H1 (cell line): ENCODE results near the gene ZNF423. TPM values are rescaled to one million over a fixed set of nuclear protein-coding genes. Genes with fewer than 3 reads are reported as not detected.

Source experiments
- CTCF ChIA-PET: fragments of 300-600 bp; sonication (Branson Sonifier 250); formaldehyde crosslinking; loops from one replicate; lab custom pipeline; 2021; ENCODE audit not compliant: partially characterized antibody; lab: Charles Lee
- POLR2A ChIA-PET: fragments of 300-600 bp; sonication (Branson Sonifier 250); formaldehyde crosslinking; loops from one replicate; lab custom pipeline; 2021; ENCODE audit warnings: inconsistent platforms; ENCODE audit not compliant: partially characterized antibody; lab: Charles Lee
- DNase-seq, 2 experiments: peaks; one replicate each; pipeline versions ENCODE4 v3.0.0 to v3.0.0-alpha.2; 2010 to 2022; ENCODE audit warnings: low spot score in 2 of 2, low read depth in 1 of 2, mixed read lengths in 1 of 2
- FAIRE-seq: peaks from 2 replicates; lab custom pipeline; 2011; peaks lifted over from hg19 to GRCh38; lab: Jason Lieb, UNC
- H2AFZ ChIP-seq: 2 replicates; pipeline ENCODE4 v1.8.1; 2012; ENCODE audit warnings: low read length, inconsistent platforms
- H2AK5ac ChIP-seq: 2 replicates; pipeline ENCODE4 v1.6.1; 2013; ENCODE audit warnings: low read depth, low read length
- H2BK120ac ChIP-seq: replicated peaks from 2 replicates; pipeline ENCODE3; 2013; ENCODE audit warnings: low read depth, low read length, inconsistent platforms
- H2BK12ac ChIP-seq: 2 replicates; pipeline ENCODE4 v1.6.1; 2013; ENCODE audit warnings: low read depth, low read length
- H2BK15ac ChIP-seq: 2 replicates; pipeline ENCODE4 v1.6.1; 2013; ENCODE audit warnings: low read length
- H2BK20ac ChIP-seq: 2 replicates; pipeline ENCODE4 v1.6.1; 2013; ENCODE audit warnings: low read length
- H2BK5ac ChIP-seq: 2 replicates; pipeline ENCODE4 v1.6.1; 2013; ENCODE audit warnings: low read depth, low read length
- H3K14ac ChIP-seq: 2 replicates; pipeline ENCODE4 v1.6.1; 2013; ENCODE audit warnings: inconsistent platforms; ENCODE audit not compliant: insufficient read length
- H3K18ac ChIP-seq: 2 replicates; pipeline ENCODE4 v1.6.1; 2013; ENCODE audit warnings: low read length; ENCODE audit errors: extremely low read depth
- H3K23ac ChIP-seq: 2 replicates; pipeline ENCODE4 v1.6.1; 2013; ENCODE audit warnings: inconsistent platforms; ENCODE audit not compliant: insufficient read length
- H3K23me2 ChIP-seq: 2 replicates; pipeline ENCODE4 v1.6.1; 2013; ENCODE audit warnings: low read depth, low read length
- H3K27ac ChIP-seq: 2 replicates; pipeline ENCODE4 v1.6.1; 2011; ENCODE audit warnings: low read depth, low read length, inconsistent platforms
- H3K27me3 ChIP-seq, 4 experiments: replicated peaks in 1 of 4; 1 replicate in 1 of 4; 2 replicates in 3 of 4; pipeline versions ENCODE4 v1.6.1 to v1.8.1; 2011 to 2013; ENCODE audit warnings: low read length in 3 of 4, mild to moderate bottlenecking in 3 of 4, inconsistent platforms in 2 of 4, mixed read lengths in 2 of 4, moderate library complexity in 1 of 4; ENCODE audit not compliant: control insufficient read depth in 3 of 4, insufficient read depth in 3 of 4; ENCODE audit errors: extremely low read depth in 1 of 4
- H3K36me3 ChIP-seq, 4 experiments: 2 replicates each; pipeline versions ENCODE4 v1.6.1 to v1.8.1; 2011 to 2013; ENCODE audit warnings: mild to moderate bottlenecking in 4 of 4, low read length in 3 of 4, moderate library complexity in 2 of 4, control low read depth in 1 of 4, inconsistent platforms in 1 of 4; ENCODE audit not compliant: insufficient read depth in 4 of 4, control insufficient read depth in 2 of 4
- H3K4ac ChIP-seq: replicated peaks from 2 replicates; pipeline ENCODE3; 2013; ENCODE audit warnings: low read length, low read depth, mixed read lengths, inconsistent platforms; ENCODE audit not compliant: insufficient read length
- H3K4me1 ChIP-seq, 4 experiments: replicated peaks in 1 of 4; 1 replicate in 1 of 4; 2 replicates in 3 of 4; pipeline versions ENCODE4 v1.6.1 to v1.8.1; 2011 to 2013; ENCODE audit warnings: low read length in 3 of 4, inconsistent platforms in 2 of 4, mixed read lengths in 1 of 4; ENCODE audit not compliant: insufficient read depth in 4 of 4, control insufficient read depth in 3 of 4
- H3K4me2 ChIP-seq, 2 experiments: 2 replicates each; pipeline versions ENCODE4 v1.6.1 to v1.8.1; 2011 to 2013; ENCODE audit warnings: low read depth in 2 of 2, low read length in 2 of 2, control low read depth in 1 of 2, inconsistent platforms in 1 of 2, mild to moderate bottlenecking in 1 of 2; ENCODE audit not compliant: insufficient read depth in 1 of 2
- H3K4me3 ChIP-seq, 4 experiments: fragments of 200-600, 300-600 bp in 1 of 4; sonication (generic), shearing (Covaris generic), sonication (Bioruptor Twin) in 1 of 4; 2 replicates each; pipeline versions ENCODE4 v1.5.1 to v1.8.1; 2011 to 2016; ENCODE audit warnings: low read length in 4 of 4, low read depth in 3 of 4, control low read depth in 2 of 4, inconsistent platforms in 2 of 4, mild to moderate bottlenecking in 2 of 4, mixed read lengths in 1 of 4, moderate library complexity in 1 of 4; ENCODE audit not compliant: insufficient read depth in 2 of 4; ENCODE audit errors: extremely low read depth in 1 of 4
- H3K56ac ChIP-seq: replicated peaks from 2 replicates; pipeline ENCODE3; 2013; ENCODE audit warnings: low read depth, mild to moderate bottlenecking, mixed read lengths, low read length, inconsistent platforms; ENCODE audit not compliant: insufficient read length
- H3K79me1 ChIP-seq: 2 replicates; pipeline ENCODE4 v1.6.1; 2013; ENCODE audit warnings: low read depth, low read length, control low read depth
- H3K79me2 ChIP-seq, 2 experiments: 2 replicates each; pipeline versions ENCODE4 v1.6.1 to v1.8.1; 2012 to 2013; ENCODE audit warnings: low read length in 2 of 2, mild to moderate bottlenecking in 2 of 2, inconsistent platforms in 1 of 2; ENCODE audit not compliant: insufficient read depth in 2 of 2, control insufficient read depth in 1 of 2
- H3K9ac ChIP-seq, 4 experiments: replicated peaks in 1 of 4; 1 replicate in 1 of 4; 2 replicates in 3 of 4; pipeline versions ENCODE4 v1.6.1 to v1.8.1; 2011 to 2013; ENCODE audit warnings: low read depth in 3 of 4, low read length in 3 of 4, control low read depth in 2 of 4, mild to moderate bottlenecking in 2 of 4, moderate library complexity in 2 of 4, inconsistent platforms in 1 of 4; ENCODE audit errors: extremely low read depth in 1 of 4
- H3K9me3 ChIP-seq, 2 experiments: 2 replicates each; pipeline versions ENCODE4 v1.6.1 to v1.8.1; 2012 to 2013; ENCODE audit warnings: mild to moderate bottlenecking in 2 of 2, moderate library complexity in 2 of 2, control low read depth in 1 of 2, inconsistent platforms in 1 of 2, low read depth in 1 of 2, low read length in 1 of 2, mixed read lengths in 1 of 2; ENCODE audit not compliant: insufficient read depth in 2 of 2
- H4K20me1 ChIP-seq, 2 experiments: replicated peaks in 1 of 2; 2 replicates each; pipeline versions ENCODE3 to v1.8.1; 2011 to 2013; ENCODE audit warnings: inconsistent platforms in 2 of 2, low read length in 2 of 2, mild to moderate bottlenecking in 1 of 2; ENCODE audit not compliant: insufficient read depth in 2 of 2, control insufficient read depth in 1 of 2
- H4K5ac ChIP-seq: 2 replicates; pipeline ENCODE4 v1.6.1; 2013; ENCODE audit warnings: low read length, low read depth, mixed read lengths, inconsistent platforms; ENCODE audit not compliant: insufficient read length
- H4K8ac ChIP-seq: 2 replicates; pipeline ENCODE4 v1.8.0; 2013; ENCODE audit warnings: mild to moderate bottlenecking, moderate library complexity, low read length, inconsistent platforms; ENCODE audit not compliant: insufficient read depth; ENCODE audit errors: extremely low read depth
- H4K91ac ChIP-seq: replicated peaks from 2 replicates; pipeline ENCODE3; 2013; ENCODE audit warnings: low read length, mixed read lengths, inconsistent platforms; ENCODE audit not compliant: insufficient read length
- BACH1 ChIP-seq: IDR thresholded peaks from 2 replicates; pipeline ENCODE4 v1.6.1; 2012; ENCODE audit warnings: low read length, improper control_type of control experiment
- JUND ChIP-seq: IDR thresholded peaks from 2 replicates; pipeline ENCODE4 v1.6.1; 2011; ENCODE audit warnings: mild to moderate bottlenecking, improper control_type of control experiment, low read length
- RXRA ChIP-seq: IDR thresholded peaks from 2 replicates; pipeline ENCODE4 v1.6.1; 2011; ENCODE audit warnings: low read depth, mild to moderate bottlenecking, low read length, moderate library complexity; ENCODE audit not compliant: insufficient read depth
- SIN3A ChIP-seq, 2 experiments: IDR thresholded peaks in 1 of 2; conservative IDR thresholded peaks in 1 of 2; 2 replicates each; pipeline ENCODE4 v1.6.1; 2011 to 2012; ENCODE audit warnings: low read length in 2 of 2, improper control_type of control experiment in 1 of 2, low read depth in 1 of 2, mild to moderate bottlenecking in 1 of 2
- SUZ12 ChIP-seq: fragments of 200-600 bp; sonication (generic); IDR thresholded peaks from 2 replicates; pipeline ENCODE4 v1.6.1; 2012; ENCODE audit warnings: mild to moderate bottlenecking, inconsistent platforms, low read length, moderate library complexity, mixed read lengths
- TEAD4 ChIP-seq: IDR thresholded peaks from 2 replicates; pipeline ENCODE4 v1.6.1; 2012; ENCODE audit warnings: low read depth, low read length, inconsistent platforms, mixed read lengths
- WGBS, 2 experiments: shearing (Covaris generic) in 1 of 2; methylation state at CpG; one replicate each; pipeline versions ENCODE4 v1.1.6 to v1.1.7; 2013 to 2015; ENCODE audit warnings: low lambda C conversion rate in 2 of 2, mixed read lengths in 2 of 2, inconsistent platforms in 1 of 2, low coverage in 1 of 2, missing lambda C conversion rate in 1 of 2; ENCODE audit not compliant: insufficient replicate concordance in 2 of 2, insufficient coverage in 1 of 2, insufficient read length in 1 of 2; ENCODE audit errors: extremely low coverage in 1 of 2, missing lambda C conversion rate in 1 of 2; 5-methylcytosine and 5-hydroxymethylcytosine counted together
- polyA plus RNA-seq, 7 experiments: library from polyadenylated mRNA; depleted of rRNA in 3 of 7; stranded (reverse) in 5 of 7; unstranded in 2 of 7; fragments of >200 nt in 5 of 7; fragments of 200-250 nt in 2 of 7; gene quantifications; 1 replicate in 5 of 7; 2 replicates in 1 of 7; 4 replicates in 1 of 7; pipeline versions ENCODE4 v1.2.1 to v1.2.3, GENCODE V29; 2011 to 2013; ENCODE audit warnings: missing spikeins in 2 of 7, mixed read lengths in 2 of 7
- total RNA-seq: library from RNA; stranded (reverse); fragmentation: NEBNext Ultra II Directional; extraction: Animal tissue kit (Norgen Biotek cat#: 25700); gene quantifications from 2 replicates; pipeline ENCODE4 v1.2.1, GENCODE V29; 2021
- TF ChIP-seq, protein P1 (sequence below): IDR thresholded peaks from 2 replicates; pipeline ENCODE4 v1.6.1; 2012; ENCODE audit warnings: inconsistent platforms

ZNF423 gene
- total and polyA plus RNA-seq, 2 of the 8 experiments (the other 6 are each of a cell fraction or from before 2014, with no cell fraction given) = 38.2 to 52.3 TPM

DNA sequence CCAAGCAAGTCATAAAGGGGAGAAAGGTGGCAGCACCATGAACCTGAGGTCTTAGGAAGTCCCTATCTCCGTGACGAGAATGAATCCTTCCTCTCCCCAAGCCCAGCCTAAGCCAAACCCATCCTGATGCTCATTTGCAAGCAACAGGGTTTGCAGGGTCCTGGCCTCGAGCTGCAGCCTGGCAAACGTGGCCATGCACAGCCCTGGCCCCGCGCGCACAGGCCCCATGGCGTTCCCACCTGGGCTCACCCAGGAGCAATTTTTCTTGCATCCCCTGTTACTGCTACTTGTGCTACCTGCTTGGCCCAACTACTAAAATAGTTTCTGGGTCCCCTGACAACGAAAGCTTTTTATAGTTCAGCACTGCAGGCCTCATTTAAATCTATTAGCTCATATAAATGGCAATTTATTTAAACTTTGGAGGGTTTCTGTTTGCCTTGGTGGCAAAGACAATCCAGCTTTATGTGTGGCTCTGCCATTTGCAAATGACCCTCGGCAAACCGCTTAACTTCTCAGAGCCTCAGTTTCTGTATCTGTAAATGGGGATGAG, 340.8 kb downstream of the ZNF423 start:
- Histone ChIP-seq H3K4me2 (no peak overlapping the region), H3K4me1 (no peaks in the 10 kb centered on the region), H4K5ac (no peak overlapping the region), H4K8ac (no peak overlapping the region; the same call in 1 of the 2 replicates), H2BK20ac (no peak overlapping the region), H3K27me3 (no peaks in the 10 kb centered on the region), H3K4me3 (no peak overlapping the region), H3K18ac (no peak overlapping the region), H4K20me1 (peaks cover 0 to 4% of the 10 kb centered on the region in 2 experiments), H3K4ac (no peak overlapping the region), H3K27ac (no peak overlapping the region), H3K79me1 (no peaks in the 10 kb centered on the region), H2BK12ac (no peak overlapping the region), H3K36me3 (no peaks in the 10 kb centered on the region), H2BK120ac (no peak overlapping the region), H3K79me2 (no peaks in the 10 kb centered on the region), H3K23me2 (peaks cover 2% of the 10 kb centered on the region; the same call in 1 of the 2 replicates), H3K9ac (no peak overlapping the region), H3K9me3 (no peaks in the 10 kb centered on the region), H3K56ac (no peak overlapping the region), H2BK15ac (no peak overlapping the region), H4K91ac (no peak overlapping the region), H3K14ac (no peak overlapping the region), H2AFZ (no peak overlapping the region), H2BK5ac (no peak overlapping the region)
- DNase-seq (no peak), FAIRE-seq (no peak)
- 95% methylated on average over 11 of the region's 11 CpGs; no CpG with 5 or more reads in 1 of the 2 experiments for WGBS, 2 experiments
- POLR2A ChIA-PET = no interaction called here
- CTCF ChIA-PET = interaction anchor here (0.7 to 3.7 kb wide), 7 partner anchors 9 to 117 kb away, joined by 3 to 26 read pairs (median 5); no protein-coding TSS in a partner anchor
- TF ChIP-seq BACH1 = no peak
- TF ChIP-seq JUND = no peak
- no peak for TF ChIP-seq SUZ12
- TF ChIP-seq, protein P1, sequence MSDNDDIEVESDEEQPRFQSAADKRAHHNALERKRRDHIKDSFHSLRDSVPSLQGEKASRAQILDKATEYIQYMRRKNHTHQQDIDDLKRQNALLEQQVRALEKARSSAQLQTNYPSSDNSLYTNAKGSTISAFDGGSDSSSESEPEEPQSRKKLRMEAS = no peak
- TF ChIP-seq TEAD4 = no peak
- TF ChIP-seq SIN3A (conservative IDR thresholded peaks at IDR 0.05 in 1 of 2, IDR thresholded peaks at IDR 0.05 in 1 of 2; ENCODE audit: low read depth in 1 of 2, low read length in 2 of 2) = no peak
- TF ChIP-seq RXRA = no peak
- TF ChIP-seq, all 59 proteins: peak for 0
- Histone ChIP-seq H3K23ac (no peak overlapping the region), H2AK5ac (no peak overlapping the region)
